ENCODE measurements around the gene GSK3A.

GSK3A gene

GRCh38 chr19:42286349-42287016, 44.1 kb upstream of the GSK3A start:
- Histone ChIP-seq H3K9ac (ENCODE audit: low read depth, low read length, poor library complexity, severe bottlenecking) (no peak overlapping the region), H3K27me3 (ENCODE audit: insufficient read depth, low read length, poor library complexity, severe bottlenecking) (no peaks in the 10 kb centered on the region), H4K20me1 (ENCODE audit: insufficient read depth, low read length, poor library complexity, severe bottlenecking) (peaks cover 23% of the 10 kb centered on the region), H3F3A (ENCODE audit: low read depth) (peaks cover 5% of the 10 kb centered on the region; the same call in 1 of the 2 replicates), H3K79me2 (ENCODE audit: insufficient read depth, low read length) (peaks cover 25% of the 10 kb centered on the region), H3K4me3 (ENCODE audit: low read length, poor library complexity, severe bottlenecking) (peak overlapping the region; percentile 87), H3K36me3 (ENCODE audit: insufficient read depth, low read length) (peaks cover 39% of the 10 kb centered on the region; the same call in 1 of the 2 replicates), H2AFZ (ENCODE audit: low read length) (no peak overlapping the region), H3K4me1 (ENCODE audit: insufficient read depth, low read length, poor library complexity, severe bottlenecking) (peaks cover 35% of the 10 kb centered on the region), H3K4me2 (ENCODE audit: low read depth, low read length, poor library complexity, severe bottlenecking) (peak overlapping the region; percentile 83), H3K9me3 (ENCODE audit: insufficient read depth, low read depth, low read length) (no peaks in the 10 kb centered on the region), H3K9me2 (replicated peaks; ENCODE audit: low read depth, low read length) (no peaks in the 10 kb centered on the region)
- no peak for TF ChIP-seq EZH2phosphoT487 (IDR thresholded peaks at IDR 0.05; ENCODE audit: borderline replicate concordance)
- TF ChIP-seq CTCF (conservative IDR thresholded peaks at IDR 0.05; ENCODE audit: low read length), result no peak

GRCh38 chr19:42285988-42286348, 43.6 kb upstream of the GSK3A start:
- H3K79me2 ChIP-seq (ENCODE audit: insufficient read depth, low read length), result peaks cover 29% of the 10 kb centered on the region
- H3K4me2 ChIP-seq (ENCODE audit: low read depth, low read length, poor library complexity, severe bottlenecking), result peak overlapping the region; percentile 83
- H3K4me1 ChIP-seq (ENCODE audit: insufficient read depth, low read length, poor library complexity, severe bottlenecking), result peaks cover 39% of the 10 kb centered on the region
- H2AFZ ChIP-seq (ENCODE audit: low read length), result no peak overlapping the region
- TF ChIP-seq EZH2phosphoT487 (IDR thresholded peaks at IDR 0.05; ENCODE audit: borderline replicate concordance) (no peak), CTCF (conservative IDR thresholded peaks at IDR 0.05; ENCODE audit: low read length) (no peak)
- peaks cover 23% of the 10 kb centered on the region for H4K20me1 ChIP-seq (ENCODE audit: insufficient read depth, low read length, poor library complexity, severe bottlenecking)
- H3K9ac ChIP-seq (ENCODE audit: low read depth, low read length, poor library complexity, severe bottlenecking), result peak overlapping the region; percentile 76
- peaks cover 39% of the 10 kb centered on the region; the same call in 1 of the 2 replicates for H3K36me3 ChIP-seq (ENCODE audit: insufficient read depth, low read length)
- no peaks in the 10 kb centered on the region for H3K9me2 ChIP-seq (replicated peaks; ENCODE audit: low read depth, low read length)
- H3K9me3 ChIP-seq (ENCODE audit: insufficient read depth, low read depth, low read length), result no peaks in the 10 kb centered on the region
- no peaks in the 10 kb centered on the region for H3K27me3 ChIP-seq (ENCODE audit: insufficient read depth, low read length, poor library complexity, severe bottlenecking)
- H3K4me3 ChIP-seq (ENCODE audit: low read length, poor library complexity, severe bottlenecking), result peak overlapping the region; percentile 87
- peaks cover 5% of the 10 kb centered on the region; the same call in 1 of the 2 replicates for H3F3A ChIP-seq (ENCODE audit: low read depth)

GRCh38 chr19:42285541-42285941, 43.1 kb upstream of the GSK3A start:
- peak overlapping the region; percentile 87 for H3K4me3 ChIP-seq (ENCODE audit: low read length, poor library complexity, severe bottlenecking)
- peak overlapping the region; percentile 83 for H3K4me2 ChIP-seq (ENCODE audit: low read depth, low read length, poor library complexity, severe bottlenecking)
- H3K9ac ChIP-seq (ENCODE audit: low read depth, low read length, poor library complexity, severe bottlenecking), result peak overlapping the region; percentile 76

More at GRCh38 chr19:42285541-42285941, 43.1 kb upstream of the GSK3A start:
- no peak overlapping the region for H2AFZ ChIP-seq (ENCODE audit: low read length)
- H3K9me2 ChIP-seq (replicated peaks; ENCODE audit: low read depth, low read length), result no peaks in the 10 kb centered on the region
- no peaks in the 10 kb centered on the region for H3K9me3 ChIP-seq (ENCODE audit: insufficient read depth, low read depth, low read length)
- no peak for TF ChIP-seq EZH2phosphoT487 (IDR thresholded peaks at IDR 0.05; ENCODE audit: borderline replicate concordance)
- no peak; the same call in 1 of the 2 replicates for TF ChIP-seq CTCF (conservative IDR thresholded peaks at IDR 0.05; ENCODE audit: low read length)
- no peaks in the 10 kb centered on the region for H3K27me3 ChIP-seq (ENCODE audit: insufficient read depth, low read length, poor library complexity, severe bottlenecking)
- peaks cover 23% of the 10 kb centered on the region for H4K20me1 ChIP-seq (ENCODE audit: insufficient read depth, low read length, poor library complexity, severe bottlenecking)
- peaks cover 5% of the 10 kb centered on the region; the same call in 1 of the 2 replicates for H3F3A ChIP-seq (ENCODE audit: low read depth)
- peaks cover 29% of the 10 kb centered on the region for H3K79me2 ChIP-seq (ENCODE audit: insufficient read depth, low read length)
- H3K4me1 ChIP-seq (ENCODE audit: insufficient read depth, low read length, poor library complexity, severe bottlenecking), result peaks cover 39% of the 10 kb centered on the region
- H3K36me3 ChIP-seq (ENCODE audit: insufficient read depth, low read length), result peaks cover 37% of the 10 kb centered on the region; the same call in 1 of the 2 replicates
